K562 (cell line): ENCODE results near the gene ANTKMT.

Experiments
- ATF7 ChIP-seq: fragments of 450-650 bp; IDR thresholded peaks from 2 replicates; pipeline ENCODE4 v1.7.1; 2014; ENCODE audit warnings: mild to moderate bottlenecking, moderate library complexity
- CBX2 ChIP-seq: fragments of 200-600 bp; sonication (generic); IDR thresholded peaks from one replicate; pipeline ENCODE4 v1.6.1; 2012; ENCODE audit warnings: mild to moderate bottlenecking, low read length, inconsistent platforms; ENCODE audit not compliant: insufficient read depth, poor library complexity, severe bottlenecking
- CHD1 ChIP-seq: fragments of 200-600 bp; sonication (generic); IDR thresholded peaks from one replicate; pipeline ENCODE4 v1.6.1; 2012; ENCODE audit warnings: mild to moderate bottlenecking, moderate library complexity, low read length, inconsistent platforms
- CTCF ChIP-seq, 3 experiments: IDR thresholded peaks in 2 of 3; conservative IDR thresholded peaks in 1 of 3; 2 replicates each; pipeline ENCODE4 v1.5.1; 2011 to 2012; ENCODE audit warnings: low read length in 3 of 3, mild to moderate bottlenecking in 3 of 3, control low read depth in 2 of 3, improper control_type of control experiment in 1 of 3, inconsistent platforms in 1 of 3, low read depth in 1 of 3, mixed read lengths in 1 of 3, moderate library complexity in 1 of 3; ENCODE audit not compliant: insufficient read depth in 2 of 3
- DNMT1 ChIP-seq: fragments of 450-650 bp; IDR thresholded peaks from 2 replicates; pipeline ENCODE4 v1.6.1; 2016; ENCODE audit warnings: antibody characterized with exemption, mild to moderate bottlenecking
- EP300 ChIP-seq: IDR thresholded peaks from 2 replicates; pipeline ENCODE4 v1.6.1; 2012; ENCODE audit warnings: low read length, improper control_type of control experiment
- ILK ChIP-seq: fragments of 450-650 bp; IDR thresholded peaks from 2 replicates; pipeline ENCODE4 v1.6.1; 2016; ENCODE audit warnings: missing genetic modification characterization, low read depth, mild to moderate bottlenecking, missing compliant biosample characterization, moderate library complexity, borderline replicate concordance
- KDM1A ChIP-seq, 2 experiments: fragments of 450-650 bp; IDR thresholded peaks; 2 replicates each; pipeline ENCODE4 v1.6.1; 2016; ENCODE audit warnings: mild to moderate bottlenecking in 2 of 2
- NFATC3 ChIP-seq: fragments of 450-650 bp; IDR thresholded peaks from 2 replicates; pipeline ENCODE4 v1.6.1; 2017; ENCODE audit warnings: mild to moderate bottlenecking
- NR1H2 ChIP-seq: sonication (generic); formaldehyde crosslinking; IDR thresholded peaks from 2 replicates; pipeline ENCODE4 v1.4.0; 2020; ENCODE audit warnings: mild to moderate bottlenecking, missing genetic modification reagents
- PATZ1 ChIP-seq: fragments of 250-450 bp; sonication (Bioruptor Pico); IDR thresholded peaks from 2 replicates; pipeline ENCODE4 v1.5.0; 2020; ENCODE audit warnings: mild to moderate bottlenecking, borderline replicate concordance
- TF ChIP-seq, protein P1 (sequence below): sonication (generic); formaldehyde crosslinking; IDR thresholded peaks from 2 replicates; pipeline ENCODE4 v1.8.0; 2022; ENCODE audit warnings: mild to moderate bottlenecking, missing genetic modification reagents, borderline replicate concordance
- TF ChIP-seq, protein P2 (sequence below): fragments of 450-650 bp; formaldehyde crosslinking; IDR thresholded peaks from 2 replicates; pipeline ENCODE4 v1.4.0; 2022; ENCODE audit warnings: mild to moderate bottlenecking, moderate library complexity
- TF ChIP-seq, protein P3 (sequence below): fragments of 450-650 bp; IDR thresholded peaks from 2 replicates; pipeline ENCODE4 v1.6.1; 2017; ENCODE audit warnings: mild to moderate bottlenecking, moderate library complexity

GRCh38 chr16:710500-711075 is 10.4 kb upstream of the ANTKMT start:
- TF ChIP-seq PATZ1 (CRISPR knock-in tag), result no peak
- TF ChIP-seq, protein P1, sequence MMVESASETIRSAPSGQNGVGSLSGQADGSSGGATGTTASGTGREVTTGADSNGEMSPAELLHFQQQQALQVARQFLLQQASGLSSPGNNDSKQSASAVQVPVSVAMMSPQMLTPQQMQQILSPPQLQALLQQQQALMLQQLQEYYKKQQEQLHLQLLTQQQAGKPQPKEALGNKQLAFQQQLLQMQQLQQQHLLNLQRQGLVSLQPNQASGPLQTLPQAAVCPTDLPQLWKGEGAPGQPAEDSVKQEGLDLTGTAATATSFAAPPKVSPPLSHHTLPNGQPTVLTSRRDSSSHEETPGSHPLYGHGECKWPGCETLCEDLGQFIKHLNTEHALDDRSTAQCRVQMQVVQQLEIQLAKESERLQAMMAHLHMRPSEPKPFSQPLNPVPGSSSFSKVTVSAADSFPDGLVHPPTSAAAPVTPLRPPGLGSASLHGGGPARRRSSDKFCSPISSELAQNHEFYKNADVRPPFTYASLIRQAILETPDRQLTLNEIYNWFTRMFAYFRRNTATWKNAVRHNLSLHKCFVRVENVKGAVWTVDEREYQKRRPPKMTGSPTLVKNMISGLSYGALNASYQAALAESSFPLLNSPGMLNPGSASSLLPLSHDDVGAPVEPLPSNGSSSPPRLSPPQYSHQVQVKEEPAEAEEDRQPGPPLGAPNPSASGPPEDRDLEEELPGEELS (CRISPR knock-in tag), result no peak
- no peak for TF ChIP-seq EP300
- TF ChIP-seq, protein P2, sequence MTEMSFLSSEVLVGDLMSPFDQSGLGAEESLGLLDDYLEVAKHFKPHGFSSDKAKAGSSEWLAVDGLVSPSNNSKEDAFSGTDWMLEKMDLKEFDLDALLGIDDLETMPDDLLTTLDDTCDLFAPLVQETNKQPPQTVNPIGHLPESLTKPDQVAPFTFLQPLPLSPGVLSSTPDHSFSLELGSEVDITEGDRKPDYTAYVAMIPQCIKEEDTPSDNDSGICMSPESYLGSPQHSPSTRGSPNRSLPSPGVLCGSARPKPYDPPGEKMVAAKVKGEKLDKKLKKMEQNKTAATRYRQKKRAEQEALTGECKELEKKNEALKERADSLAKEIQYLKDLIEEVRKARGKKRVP (CRISPR knock-in tag), result no peak
- no peak for TF ChIP-seq DNMT1
- TF ChIP-seq, protein P3, sequence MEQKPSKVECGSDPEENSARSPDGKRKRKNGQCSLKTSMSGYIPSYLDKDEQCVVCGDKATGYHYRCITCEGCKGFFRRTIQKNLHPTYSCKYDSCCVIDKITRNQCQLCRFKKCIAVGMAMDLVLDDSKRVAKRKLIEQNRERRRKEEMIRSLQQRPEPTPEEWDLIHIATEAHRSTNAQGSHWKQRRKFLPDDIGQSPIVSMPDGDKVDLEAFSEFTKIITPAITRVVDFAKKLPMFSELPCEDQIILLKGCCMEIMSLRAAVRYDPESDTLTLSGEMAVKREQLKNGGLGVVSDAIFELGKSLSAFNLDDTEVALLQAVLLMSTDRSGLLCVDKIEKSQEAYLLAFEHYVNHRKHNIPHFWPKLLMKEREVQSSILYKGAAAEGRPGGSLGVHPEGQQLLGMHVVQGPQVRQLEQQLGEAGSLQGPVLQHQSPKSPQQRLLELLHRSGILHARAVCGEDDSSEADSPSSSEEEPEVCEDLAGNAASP, result no peak
- no peak for TF ChIP-seq NR1H2 (CRISPR knock-in tag)
- TF ChIP-seq CTCF (IDR thresholded peaks at IDR 0.05 in 2 of 3, conservative IDR thresholded peaks at IDR 0.05 in 1 of 3; ENCODE audit: insufficient read depth in 2 of 3, low read depth in 1 of 3, low read length in 3 of 3), result no peak
- no peak for TF ChIP-seq CBX2
- TF ChIP-seq ILK (tag), result no peak
- no peak for TF ChIP-seq KDM1A (IDR thresholded peaks at IDR 0.05)
- TF ChIP-seq CHD1, result no peak
- TF ChIP-seq ATF7, result no peak
- no peak for TF ChIP-seq NFATC3
